NCI-H2029 (cell line): Measurements from ENCODE around the gene TBXAS1.

Source experiments
- DNase-seq: peaks from one replicate; lab custom pipeline; 2025; lab: John Stamatoyannopoulos, UW

The TBXAS1 gene

DNA sequence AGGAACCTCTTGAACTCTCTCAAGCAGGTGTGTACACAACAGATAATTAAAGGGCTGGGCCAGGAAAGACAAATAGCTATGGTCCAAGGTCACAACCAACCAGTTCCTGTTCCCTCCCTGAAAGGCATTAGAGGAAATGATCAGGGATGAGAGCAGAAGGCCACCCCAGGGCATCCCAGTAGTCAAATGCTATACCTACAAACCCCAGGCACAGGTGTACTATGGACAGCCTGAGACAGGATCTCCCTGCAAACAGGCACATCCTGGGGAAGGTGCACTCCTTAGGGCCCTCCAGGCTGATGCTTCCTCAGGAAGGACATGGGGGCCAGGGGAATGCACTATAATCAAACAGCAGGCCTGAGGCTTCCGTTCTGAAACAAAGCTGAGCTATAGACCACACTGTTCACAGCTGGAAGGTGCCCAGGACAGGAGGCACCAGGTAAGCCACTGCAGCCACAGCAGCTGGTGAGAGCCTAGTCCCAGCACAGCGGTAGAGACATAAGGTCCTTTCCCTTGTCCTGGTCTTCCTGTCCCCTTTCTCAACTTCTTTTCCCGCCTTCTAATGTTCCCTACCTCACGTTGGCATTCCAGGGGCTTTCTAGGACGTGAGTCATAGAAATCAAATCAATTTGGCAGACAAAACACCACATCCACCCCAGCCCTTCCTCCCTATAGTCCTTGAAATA lies 220.4 kb downstream of the TBXAS1 start:
- DNase-seq, result peak; percentile 21

DNA sequence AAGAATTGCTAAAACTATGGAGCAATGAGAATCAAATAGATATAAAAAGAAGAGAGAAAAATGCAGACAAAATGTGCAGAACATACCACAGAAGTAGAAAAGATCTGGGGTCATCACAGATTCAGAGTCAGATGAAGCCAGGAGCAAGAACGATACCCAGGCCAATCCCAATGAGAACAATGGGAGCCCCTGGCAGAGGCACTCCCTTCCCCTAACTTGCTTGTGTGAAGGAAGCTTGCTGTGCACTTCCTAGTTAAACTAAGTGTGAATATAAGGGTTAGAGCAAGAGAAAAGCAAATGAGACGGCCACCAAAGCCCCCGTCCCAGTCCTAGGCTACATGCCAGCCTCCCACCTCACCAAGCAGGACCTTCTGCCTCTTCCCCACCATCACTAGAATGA lies 221.0 kb downstream of the TBXAS1 start:
- DNase-seq, result no peak

DNA sequence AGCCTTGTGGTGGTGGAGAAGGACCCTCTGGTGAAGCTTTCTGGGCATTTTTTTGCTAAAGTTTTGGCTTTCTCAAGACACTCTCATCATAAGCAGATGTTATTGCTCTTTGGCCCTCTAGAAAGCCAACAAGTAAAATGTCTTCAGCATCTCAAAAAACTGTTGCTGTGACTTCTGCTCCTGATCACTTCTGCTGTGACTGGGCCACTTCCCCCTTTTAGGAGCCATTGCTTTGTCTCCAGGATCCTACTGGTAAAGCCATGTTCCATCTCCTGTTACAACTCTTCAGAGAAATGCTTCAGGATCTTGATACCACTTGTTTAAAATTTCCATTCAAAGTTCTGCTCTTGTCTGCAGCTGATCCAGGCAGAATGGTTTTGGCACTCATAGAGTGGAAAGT lies 222.8 kb downstream of the TBXAS1 start:
- no peak for DNase-seq

DNA sequence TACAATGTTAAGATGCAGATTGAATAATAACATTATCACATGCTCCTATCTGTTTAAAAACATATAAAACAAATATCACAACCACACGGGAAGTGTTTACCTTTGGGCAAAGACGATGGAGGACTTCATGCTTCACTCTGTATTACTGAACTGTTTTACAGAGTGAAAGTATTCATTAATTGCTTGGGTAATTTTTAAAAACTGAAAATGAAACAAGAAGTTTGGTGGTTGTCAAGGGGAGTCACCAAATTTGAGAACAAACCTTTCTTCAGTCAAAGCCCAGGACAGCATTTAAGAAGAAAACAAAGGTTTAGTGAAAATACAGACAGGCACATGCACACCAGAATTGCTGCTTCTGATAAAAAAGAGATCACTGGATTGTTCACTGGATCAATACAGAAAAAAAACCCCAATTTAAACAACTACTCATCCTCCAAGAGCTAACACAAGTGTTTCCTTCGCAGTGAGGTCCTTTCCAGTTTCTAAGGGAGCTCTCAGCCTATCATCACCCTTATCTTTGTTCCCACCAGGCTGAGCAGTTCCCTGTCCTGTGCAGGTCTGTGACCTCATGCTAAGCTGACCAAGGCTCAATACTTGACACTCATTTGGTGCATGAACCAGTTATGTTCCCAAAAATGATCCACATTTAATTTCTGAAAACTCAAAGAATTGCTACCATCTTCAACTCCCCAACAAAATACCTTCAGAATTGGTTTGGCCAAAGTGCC lies 224.9 kb downstream of the TBXAS1 start:
- DNase-seq, result no peak

DNA sequence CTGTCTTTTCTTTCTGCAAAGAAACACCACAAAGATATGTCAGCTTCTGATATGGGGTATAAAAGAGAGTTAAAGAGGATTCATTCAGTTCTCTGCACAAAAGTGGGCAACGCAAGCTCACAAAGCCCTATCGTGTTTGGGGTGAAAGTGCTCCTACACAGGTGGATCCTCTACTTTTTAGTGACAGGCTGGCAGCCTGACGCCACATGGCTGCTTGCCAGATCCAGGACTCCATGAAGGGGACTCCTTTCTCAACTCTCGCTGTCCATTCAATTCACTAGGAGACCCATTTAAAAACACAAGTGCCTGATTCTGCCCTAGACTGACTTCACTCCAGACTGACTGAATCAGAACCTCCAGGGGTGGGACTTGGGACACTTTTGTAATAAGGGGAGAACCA lies 225.7 kb downstream of the TBXAS1 start:
- no peak for DNase-seq

DNA sequence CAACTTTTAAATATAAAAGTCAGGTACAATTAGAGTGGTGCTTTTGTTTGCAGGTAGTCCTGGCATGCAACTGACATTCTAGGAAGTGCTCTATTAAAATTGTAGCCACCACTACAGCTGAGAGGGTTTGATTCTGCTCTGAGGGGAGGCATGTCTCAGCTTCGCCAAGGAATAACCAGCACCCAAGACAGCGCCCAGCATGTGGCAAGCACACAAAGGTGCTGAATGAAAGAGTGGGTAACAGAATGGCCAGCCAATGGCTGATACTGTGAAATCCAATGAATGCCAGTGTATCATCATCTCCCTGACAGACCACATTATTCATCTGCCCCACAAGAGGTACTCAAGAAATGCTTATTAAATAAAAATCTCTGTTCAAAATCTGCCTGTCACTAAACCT lies 226.8 kb downstream of the TBXAS1 start:
- no peak for DNase-seq

DNA sequence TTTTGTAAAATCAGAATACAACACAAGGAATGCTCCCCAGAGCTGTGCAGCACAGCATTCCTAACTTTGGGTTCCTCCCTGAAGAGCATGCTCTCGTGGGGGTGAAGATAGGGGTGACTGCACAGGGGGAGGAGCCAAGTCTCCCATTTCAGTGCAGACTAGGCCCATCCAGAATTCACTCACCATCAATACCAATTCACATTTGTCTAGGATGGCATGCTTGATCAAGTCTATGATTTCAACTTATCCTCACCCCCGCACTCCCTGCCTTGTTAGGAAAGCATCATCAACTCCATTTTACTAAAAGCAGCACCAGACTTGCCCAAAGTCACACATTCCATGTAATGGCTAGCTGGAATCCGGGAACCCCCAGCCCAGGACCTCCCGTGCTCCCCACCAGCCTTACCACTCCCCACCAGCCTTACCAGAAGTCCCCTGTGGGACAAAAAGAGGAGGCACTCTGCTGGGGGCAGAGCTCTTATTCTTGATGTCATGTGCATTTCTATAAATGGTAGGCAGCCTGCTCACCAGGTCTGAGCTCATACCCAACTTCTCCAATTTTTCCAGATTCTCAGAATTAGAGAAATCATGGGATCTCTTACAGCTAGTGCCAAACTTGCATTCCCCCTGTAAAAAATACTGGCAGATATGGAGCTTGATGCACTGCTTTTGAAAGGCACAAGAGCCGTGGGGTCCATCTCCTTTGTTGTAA lies 227.5 kb downstream of the TBXAS1 start:
- DNase-seq, result no peak

DNA sequence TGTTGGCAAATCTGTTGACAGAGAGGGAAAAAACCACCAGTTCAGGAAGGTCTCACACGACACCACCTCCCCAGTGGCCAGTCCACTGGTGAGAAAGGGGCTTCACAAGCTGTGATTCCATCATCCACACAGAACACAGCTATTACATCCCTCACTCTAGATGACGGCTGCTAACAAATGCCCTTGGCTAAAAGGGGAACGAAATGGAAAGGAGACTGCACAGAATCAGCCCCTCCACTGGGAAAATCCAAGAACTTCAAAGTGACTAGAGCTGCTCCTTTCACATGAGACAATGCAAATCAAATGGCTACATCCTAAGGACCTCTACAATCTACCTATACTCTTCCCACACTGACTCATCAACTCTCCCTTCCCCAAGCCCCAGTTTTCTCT lies 228.1 kb downstream of the TBXAS1 start:
- no peak for DNase-seq

DNA sequence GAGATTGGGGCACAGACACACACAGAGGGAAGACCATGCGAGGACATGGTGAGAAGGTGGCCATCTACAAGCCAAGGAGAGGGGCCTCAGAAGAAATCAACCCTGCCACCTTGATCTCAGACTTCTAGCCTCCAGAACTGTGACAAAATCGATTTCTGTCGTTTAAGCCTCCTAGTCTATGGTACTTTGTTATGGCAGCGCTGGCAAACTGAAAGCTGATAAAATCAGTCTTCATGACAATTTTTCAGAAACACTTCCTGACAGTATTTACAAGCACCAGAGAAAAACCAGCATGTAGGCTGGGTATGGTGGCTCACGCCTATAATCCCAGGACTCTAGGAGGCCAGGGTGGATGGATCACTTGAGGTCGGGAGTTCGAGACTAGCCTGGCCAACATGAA lies 229.5 kb downstream of the TBXAS1 start:
- no peak for DNase-seq

DNA sequence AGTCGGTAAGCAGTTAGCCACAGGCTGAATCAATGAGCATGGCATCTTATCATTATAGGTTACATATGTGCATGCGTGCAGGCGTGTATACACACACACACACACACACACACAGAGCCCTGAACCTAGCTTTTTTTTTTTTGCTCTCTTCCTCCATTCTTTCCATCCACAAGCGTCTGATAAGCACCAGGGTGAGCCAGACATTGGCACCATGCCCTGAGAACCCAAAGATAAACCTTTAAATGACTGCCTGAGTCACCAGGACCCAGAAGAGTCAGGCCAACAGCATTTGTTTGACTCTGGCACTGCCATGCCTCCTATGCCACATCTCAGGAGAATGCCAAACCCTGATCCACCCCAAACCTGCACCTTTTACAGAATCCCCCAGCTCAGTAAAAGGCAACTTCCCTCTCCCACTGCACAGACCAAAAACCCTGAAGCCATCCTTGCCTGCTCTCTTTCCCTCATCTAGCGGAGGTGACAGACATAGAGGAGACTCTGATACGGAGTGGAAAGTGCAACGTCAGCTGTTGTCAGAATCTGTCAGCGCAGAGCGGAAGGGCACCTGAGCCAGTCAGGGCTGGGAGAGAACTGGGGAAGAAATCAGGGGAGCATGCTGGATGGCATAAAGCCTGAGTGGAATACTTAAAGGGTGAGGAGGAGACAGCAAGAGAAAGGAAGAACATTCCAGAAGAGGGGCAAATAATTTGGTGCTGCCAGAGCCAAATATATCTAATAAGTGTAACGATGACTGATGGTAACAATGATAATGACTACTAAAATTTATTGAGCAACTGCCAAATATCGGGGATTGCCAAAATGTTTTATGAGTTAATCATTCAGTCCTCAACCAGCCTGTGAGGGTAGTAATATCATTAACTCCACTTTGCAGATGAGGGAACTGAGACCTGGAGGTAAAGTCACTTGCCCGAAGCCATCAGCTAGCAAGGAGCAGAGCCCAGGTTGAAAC lies 230.5 kb downstream of the TBXAS1 start:
- peak; percentile 90 for DNase-seq

DNA sequence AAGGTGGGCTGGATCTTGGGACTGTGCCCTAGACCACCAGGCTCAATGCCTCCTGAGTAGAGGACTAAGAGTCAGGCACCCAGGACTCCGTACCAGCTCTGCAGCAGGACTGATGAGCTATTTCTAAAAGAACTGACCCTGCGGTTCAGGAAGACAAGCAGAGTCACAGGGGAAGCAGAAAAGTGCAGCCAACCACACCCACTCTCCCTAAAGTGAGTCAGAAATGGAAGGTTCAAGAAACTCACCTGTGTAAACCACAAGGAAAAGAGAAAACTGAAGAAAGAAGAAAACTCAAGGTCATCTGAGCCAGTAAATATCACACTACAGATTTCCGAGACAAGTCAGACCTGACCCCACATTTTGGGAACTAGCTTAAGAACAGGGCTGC lies 231.2 kb downstream of the TBXAS1 start:
- DNase-seq, result no peak

DNA sequence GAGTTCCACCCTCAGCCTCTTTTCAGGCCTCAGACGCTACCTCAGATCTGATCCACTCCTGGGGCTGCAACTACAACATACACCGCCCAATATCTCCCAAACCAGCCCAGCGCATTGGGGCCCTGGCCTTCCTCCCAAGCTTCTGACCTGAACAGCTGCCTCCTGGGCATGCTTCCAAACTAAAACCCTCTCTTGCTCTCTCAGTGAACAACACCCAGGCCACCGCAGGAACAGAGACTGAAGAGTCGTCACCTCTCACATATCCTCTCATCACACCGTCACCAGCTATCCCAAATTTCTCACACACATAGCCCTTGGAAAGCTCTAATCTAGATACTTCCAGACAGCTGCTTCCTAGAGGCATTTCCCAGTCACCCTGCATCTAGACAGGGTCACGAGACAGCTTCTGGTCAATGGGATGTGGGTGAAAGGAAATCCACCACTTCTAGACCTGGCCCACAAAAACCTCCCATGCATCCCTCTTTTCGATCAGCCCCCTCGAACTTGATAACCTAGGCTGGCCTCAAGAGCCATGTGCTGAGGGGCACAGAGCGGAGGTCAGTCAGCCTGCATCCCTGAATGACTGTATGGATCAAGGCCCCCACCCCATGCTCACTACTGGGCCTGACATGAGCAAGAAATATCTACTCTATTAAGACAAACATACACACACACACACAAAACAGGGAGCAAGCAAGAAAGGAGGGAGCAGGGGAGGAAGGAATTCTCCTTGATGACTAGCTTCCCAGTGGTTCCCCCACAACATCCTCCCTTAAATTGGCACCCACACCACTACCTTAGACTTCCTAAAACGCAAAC lies 231.9 kb downstream of the TBXAS1 start:
- DNase-seq, result peak; percentile 85

DNA sequence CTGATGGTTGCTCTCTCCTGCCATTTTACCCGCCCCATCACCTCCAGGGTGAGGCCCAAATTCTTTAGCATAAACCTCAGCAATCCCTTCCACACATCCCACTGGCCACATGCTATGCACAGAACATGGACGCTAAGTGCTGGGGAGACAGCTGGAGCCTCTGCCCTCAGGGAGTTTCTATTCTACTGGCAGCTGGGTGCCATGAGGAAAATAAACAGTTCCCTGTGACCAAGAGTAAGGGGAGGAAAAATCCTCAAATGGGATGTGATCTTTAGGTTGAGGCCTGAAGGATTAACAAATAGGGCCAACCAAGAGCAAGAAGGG lies 232.5 kb downstream of the TBXAS1 start:
- no peak for DNase-seq

DNA sequence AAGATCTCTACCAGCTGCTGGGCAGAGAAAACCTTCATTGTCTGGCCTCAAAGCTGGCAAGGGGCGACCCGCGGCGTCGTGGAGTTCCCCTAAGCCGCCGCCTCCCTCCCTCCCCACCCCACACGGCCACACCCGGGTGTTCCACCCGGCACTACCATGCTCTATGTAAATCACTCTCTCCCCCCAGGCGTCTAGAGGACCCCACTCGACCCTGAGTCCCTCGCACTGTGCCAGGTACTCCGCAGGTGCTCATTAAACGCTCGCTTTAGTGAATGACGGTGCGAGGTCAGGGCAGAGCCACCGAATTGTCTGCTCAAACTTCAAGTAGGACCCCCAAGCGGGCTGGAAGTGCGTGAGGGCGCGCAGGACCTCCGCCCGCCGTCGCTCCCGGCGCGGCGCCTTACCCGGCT lies 233.1 kb downstream of the TBXAS1 start:
- peak; percentile 40 for DNase-seq

DNA sequence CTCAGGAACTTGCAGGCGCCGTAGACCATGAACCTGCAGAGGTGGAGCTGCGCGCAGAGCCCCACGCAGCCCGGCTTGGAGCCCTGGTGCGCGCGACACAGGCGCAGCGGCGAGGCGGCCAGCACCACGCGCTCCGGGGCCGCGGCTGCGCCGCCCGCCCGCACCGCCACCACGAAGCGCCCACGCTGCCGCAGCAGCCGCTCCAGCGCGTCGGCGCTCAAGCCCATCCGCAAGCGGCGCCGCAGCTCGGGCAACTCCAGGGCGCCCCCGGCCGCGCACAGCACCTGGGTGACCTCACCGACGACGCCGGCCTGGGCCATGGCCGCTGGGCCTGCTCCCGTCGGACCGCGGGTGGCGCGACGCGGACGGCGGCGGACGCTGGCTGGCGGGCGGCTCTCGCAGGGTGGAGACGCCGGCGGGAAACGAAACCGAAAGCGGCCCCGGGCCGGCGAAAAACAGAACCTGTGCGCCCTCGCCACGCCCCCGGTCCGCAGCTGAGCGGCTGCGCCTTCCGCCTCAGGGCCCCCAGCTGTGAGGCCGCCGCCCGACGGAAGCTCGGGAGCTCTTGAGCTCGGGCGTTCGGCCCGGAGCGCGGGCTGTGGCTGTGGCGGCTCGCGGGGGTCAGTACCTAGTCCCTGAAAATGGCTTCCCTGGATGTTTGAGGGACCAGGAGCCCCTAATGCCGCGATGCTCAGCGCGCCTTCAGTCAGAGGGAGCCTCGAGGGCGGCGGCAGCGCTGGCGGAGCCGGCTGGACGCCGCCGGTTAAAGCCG lies 233.7 kb downstream of the TBXAS1 start, which contains the start of gene PARP12:
TSS of gene PARP12 (minus strand) at position 424 of the 772 bp plus-strand sequence. CDS start at position 320, 104 bp downstream.
- peak; percentile 86 for DNase-seq

DNA sequence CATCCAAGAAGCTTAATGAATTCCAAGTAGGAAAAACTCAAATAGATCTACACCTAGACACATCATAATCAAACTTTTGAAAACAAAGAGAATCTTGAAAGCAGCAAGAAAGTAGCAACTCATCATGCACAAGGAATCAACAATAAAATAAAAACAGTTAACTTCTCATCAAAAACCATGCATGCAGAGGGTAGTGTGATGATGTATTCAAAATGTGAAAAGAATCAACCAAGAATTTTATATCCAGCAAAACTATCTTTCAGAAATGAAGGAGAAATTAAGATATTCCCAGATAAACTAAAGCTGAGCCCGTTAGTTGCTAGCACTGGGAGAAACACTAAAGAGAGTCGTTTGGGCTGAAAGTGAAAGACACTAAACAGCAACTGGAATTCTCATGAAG lies 238.0 kb downstream of the TBXAS1 start:
- DNase-seq, result no peak

DNA sequence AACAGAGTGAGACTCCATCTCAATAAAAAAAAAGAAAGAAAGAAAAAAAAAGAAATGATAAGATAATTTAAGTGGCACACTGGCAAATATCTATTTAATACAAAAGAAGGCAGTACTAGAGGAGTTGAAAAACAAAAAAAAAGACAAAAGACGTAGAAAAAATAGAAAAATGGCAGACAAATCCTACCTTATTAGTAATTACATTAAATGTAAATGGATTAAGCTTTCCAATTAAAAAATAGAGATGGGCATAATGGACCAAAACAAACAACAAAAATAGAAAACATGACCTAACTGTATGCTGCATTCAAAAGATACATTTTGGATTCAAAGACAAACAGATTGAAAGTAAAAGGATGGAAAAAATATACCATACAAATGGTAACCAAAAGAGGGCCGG lies 239.0 kb downstream of the TBXAS1 start:
- no peak for DNase-seq

DNA sequence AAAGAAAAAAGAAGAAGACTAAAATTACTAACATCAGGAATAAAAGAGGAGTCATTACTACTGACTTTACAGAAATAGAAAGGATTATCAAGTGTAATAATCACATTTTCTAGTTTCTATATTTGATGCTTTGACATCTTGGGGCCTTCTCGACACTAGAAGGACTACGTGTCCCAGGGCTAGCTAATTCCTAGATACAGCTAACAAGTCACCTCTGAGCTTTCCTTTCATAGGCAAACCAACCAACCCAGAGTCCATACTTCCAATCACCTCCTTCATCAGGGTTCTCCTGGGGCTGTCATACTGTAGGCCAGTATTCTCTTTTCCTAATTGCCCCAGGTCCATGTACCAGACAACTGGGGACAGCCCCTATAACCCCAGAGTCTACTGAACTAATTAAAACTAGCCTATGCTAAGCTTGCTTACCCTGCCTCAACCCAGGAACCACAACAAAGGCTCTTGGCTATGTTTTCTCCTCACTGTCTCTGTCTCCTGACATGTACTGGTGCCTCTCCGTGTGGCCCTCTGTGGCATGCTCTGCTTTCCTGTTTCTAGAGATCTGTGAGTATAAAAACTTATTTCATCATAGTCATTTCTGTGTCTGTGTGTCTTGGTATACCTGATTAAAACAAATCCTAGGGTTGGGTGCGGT lies 240.4 kb downstream of the TBXAS1 start:
- DNase-seq, result no peak
